ENCODE results near the gene PKP4. TPM values are rescaled to one million over a fixed set of nuclear protein-coding genes. Genes with fewer than 3 reads are reported as not detected.

Gene PKP4
- total and polyA plus RNA-seq, 9 of the 15 experiments (the other 6 are each of a cell fraction or from before 2014, with no cell fraction given): 24.6 to 99.1 (median 74.0) TPM

DNA sequence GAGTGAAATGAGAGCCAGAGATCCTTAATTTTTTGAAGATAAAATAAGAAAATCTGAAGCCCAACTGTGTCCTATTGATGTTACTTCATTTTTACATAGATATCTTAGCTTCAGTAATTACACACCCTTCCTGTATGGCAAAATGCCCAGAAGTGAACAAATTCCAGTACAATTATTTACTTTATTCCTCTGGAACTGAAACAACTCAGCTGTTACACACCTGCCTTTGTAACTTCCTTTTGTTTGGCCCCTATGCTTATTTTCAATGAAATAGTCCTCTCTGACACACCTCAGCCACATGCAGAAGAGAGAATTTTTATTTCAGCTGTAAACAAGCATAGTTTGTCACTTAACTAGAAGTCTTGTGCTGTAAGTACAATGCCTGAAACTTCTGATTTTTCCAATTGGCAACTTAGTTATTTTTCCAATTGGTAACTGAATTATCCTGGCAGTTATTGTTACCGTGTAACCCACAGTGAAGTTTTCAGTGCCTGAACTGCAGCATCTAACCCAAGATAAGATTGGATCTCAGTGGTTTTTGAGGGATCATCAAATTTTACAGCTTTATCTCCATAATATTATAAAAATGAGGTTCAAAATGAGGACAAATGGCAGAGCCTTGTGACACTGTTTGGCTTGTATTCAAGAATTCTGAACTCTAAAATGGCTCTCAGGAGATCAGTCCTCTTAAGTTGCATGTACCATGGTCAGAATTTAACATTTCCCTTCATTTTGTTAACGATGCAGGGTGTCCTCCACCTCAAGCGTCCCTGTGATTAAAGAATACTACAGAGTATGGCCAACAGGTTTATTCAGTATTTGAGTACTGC, 82.6 kb downstream of the PKP4 start (continued):
- TF ChIP-seq, protein P1, sequence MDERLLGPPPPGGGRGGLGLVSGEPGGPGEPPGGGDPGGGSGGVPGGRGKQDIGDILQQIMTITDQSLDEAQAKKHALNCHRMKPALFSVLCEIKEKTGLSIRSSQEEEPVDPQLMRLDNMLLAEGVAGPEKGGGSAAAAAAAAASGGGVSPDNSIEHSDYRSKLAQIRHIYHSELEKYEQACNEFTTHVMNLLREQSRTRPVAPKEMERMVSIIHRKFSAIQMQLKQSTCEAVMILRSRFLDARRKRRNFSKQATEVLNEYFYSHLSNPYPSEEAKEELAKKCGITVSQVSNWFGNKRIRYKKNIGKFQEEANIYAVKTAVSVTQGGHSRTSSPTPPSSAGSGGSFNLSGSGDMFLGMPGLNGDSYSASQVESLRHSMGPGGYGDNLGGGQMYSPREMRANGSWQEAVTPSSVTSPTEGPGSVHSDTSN (CRISPR knock-in tag; IDR thresholded peaks at IDR 0.05; ENCODE audit: low read depth): no peak
- TF ChIP-seq, protein P1 (tag; conservative IDR thresholded peaks at IDR 0.05; ENCODE audit: low read depth): no peak
- TF ChIP-seq ZNF644 (tag; IDR thresholded peaks at IDR 0.05; ENCODE audit: low read depth) (no peak), ELF2 (CRISPR knock-in tag; IDR thresholded peaks at IDR 0.05) (no peak)
- TF ChIP-seq, protein P2, sequence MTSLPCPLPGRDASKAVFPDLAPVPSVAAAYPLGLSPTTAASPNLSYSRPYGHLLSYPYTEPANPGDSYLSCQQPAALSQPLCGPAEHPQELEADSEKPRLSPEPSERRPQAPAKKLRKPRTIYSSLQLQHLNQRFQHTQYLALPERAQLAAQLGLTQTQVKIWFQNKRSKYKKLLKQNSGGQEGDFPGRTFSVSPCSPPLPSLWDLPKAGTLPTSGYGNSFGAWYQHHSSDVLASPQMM (CRISPR knock-in tag; IDR thresholded peaks at IDR 0.05): no peak

DNA sequence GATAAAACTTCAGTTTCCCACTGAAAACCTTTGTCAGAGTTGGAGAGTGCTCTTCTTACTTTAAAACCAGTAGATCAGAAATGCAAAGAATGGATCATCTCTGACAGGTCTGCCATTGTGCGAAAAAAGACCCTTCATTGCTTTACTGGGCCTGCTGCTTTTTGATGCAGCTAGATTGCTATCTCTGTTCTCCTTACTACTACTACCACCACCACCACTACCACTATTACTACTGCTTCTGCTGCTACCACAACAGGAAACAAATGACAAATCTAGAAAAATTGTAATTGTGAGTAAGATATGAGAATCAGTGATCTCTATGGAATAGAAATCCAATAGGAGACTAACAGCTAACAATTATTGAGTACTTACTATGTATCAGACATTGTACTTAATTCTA, 85.8 kb downstream of the PKP4 start:
- POLR2A ChIA-PET: interaction anchor here (1.5 kb wide), 1 partner anchor 13 kb away, joined by 10 read pairs; no protein-coding TSS in a partner anchor
- Histone ChIP-seq H3K4me1 (replicated peaks in 1 of 2; ENCODE audit: control insufficient read depth in 2 of 2, insufficient read depth in 2 of 2, low read length in 2 of 2) (no peaks in the 10 kb centered on the region), H4K20me1 (replicated peaks; ENCODE audit: control insufficient read depth, insufficient read depth, low read length) (no peaks in the 10 kb centered on the region), H3K9me1 (ENCODE audit: control insufficient read depth, insufficient read depth, low read length) (no peaks in the 10 kb centered on the region), H3K27me3 (ENCODE audit: control insufficient read depth in 2 of 2, insufficient read depth in 2 of 2, low read length in 2 of 2) (no peaks in the 10 kb centered on the region), H3K9ac (ENCODE audit: insufficient read depth in 1 of 2, low read depth in 2 of 2, low read length in 2 of 2) (no peak overlapping the region), H2AFZ (ENCODE audit: low read depth, low read length) (no peak overlapping the region), H3K36me3 (ENCODE audit: control insufficient read depth, insufficient read depth, low read length) (peaks cover 43% of the 10 kb centered on the region; the same call in 2 of the 3 replicates), H3K9me3 (replicated peaks; ENCODE audit: control insufficient read depth, insufficient read depth, low read depth, low read length) (no peaks in the 10 kb centered on the region), H3K27ac (ENCODE audit: extremely low read depth, low read depth, low read length) (no peak overlapping the region), H3K4me2 (ENCODE audit: insufficient read depth, low read length) (no peak overlapping the region), H3K79me2 (ENCODE audit: control insufficient read depth, insufficient read depth, low read length) (no peaks in the 10 kb centered on the region), H3K4me3 (no peak overlapping the region)
- CTCF ChIA-PET (ENCODE audit: low intra/inter-chr PET ratio): no interaction called here
- in situ Hi-C loops (cut with MboI) (no loop called here), intact Hi-C loops (cut with micrococcal nuclease) (no loop called here)
- BruUV-seq (replicated peaks): no TSS peak
- WGBS (ENCODE audit: insufficient coverage, low coverage, missing lambda C conversion rate): 100% methylated on average over 1 of the region's 1 CpG
- no peak for ATAC-seq
- no peak for DNase-seq (ENCODE audit: extremely low read depth in 1 of 4, low spot score in 3 of 4)
- no peak for FAIRE-seq
- no peak for TF ChIP-seq PHF20 (IDR thresholded peaks at IDR 0.05; ENCODE audit: partially characterized antibody)
- no peak for TF ChIP-seq SRSF3 (IDR thresholded peaks at IDR 0.05; ENCODE audit: insufficient read depth, low read length)
- TF ChIP-seq RBM15 (IDR thresholded peaks at IDR 0.05; ENCODE audit: insufficient read depth, low read length): no peak
- no peak for TF ChIP-seq NCOA4 (IDR thresholded peaks at IDR 0.05; ENCODE audit: partially characterized antibody)
- TF ChIP-seq, protein P3, sequence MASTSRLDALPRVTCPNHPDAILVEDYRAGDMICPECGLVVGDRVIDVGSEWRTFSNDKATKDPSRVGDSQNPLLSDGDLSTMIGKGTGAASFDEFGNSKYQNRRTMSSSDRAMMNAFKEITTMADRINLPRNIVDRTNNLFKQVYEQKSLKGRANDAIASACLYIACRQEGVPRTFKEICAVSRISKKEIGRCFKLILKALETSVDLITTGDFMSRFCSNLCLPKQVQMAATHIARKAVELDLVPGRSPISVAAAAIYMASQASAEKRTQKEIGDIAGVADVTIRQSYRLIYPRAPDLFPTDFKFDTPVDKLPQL (IDR thresholded peaks at IDR 0.05; ENCODE audit: extremely low read depth, insufficient read length): no peak
- TF ChIP-seq, protein P4, sequence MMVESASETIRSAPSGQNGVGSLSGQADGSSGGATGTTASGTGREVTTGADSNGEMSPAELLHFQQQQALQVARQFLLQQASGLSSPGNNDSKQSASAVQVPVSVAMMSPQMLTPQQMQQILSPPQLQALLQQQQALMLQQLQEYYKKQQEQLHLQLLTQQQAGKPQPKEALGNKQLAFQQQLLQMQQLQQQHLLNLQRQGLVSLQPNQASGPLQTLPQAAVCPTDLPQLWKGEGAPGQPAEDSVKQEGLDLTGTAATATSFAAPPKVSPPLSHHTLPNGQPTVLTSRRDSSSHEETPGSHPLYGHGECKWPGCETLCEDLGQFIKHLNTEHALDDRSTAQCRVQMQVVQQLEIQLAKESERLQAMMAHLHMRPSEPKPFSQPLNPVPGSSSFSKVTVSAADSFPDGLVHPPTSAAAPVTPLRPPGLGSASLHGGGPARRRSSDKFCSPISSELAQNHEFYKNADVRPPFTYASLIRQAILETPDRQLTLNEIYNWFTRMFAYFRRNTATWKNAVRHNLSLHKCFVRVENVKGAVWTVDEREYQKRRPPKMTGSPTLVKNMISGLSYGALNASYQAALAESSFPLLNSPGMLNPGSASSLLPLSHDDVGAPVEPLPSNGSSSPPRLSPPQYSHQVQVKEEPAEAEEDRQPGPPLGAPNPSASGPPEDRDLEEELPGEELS (CRISPR knock-in tag; IDR thresholded peaks at IDR 0.05; ENCODE audit: borderline replicate concordance): no peak
- TF ChIP-seq ZC3H8 (IDR thresholded peaks at IDR 0.05): no peak
- no peak for TF ChIP-seq SMAD1 (IDR thresholded peaks at IDR 0.05; ENCODE audit: low read depth, low read length, partially characterized antibody)
- no peak for TF ChIP-seq POLR2A (conservative IDR thresholded peaks at IDR 0.05)
